Measurements from ENCODE around the gene TANGO2.
A peak's percentile ranks its signal among the peaks of the same experiment; 100 is the strongest.

TANGO2 gene

DNA sequence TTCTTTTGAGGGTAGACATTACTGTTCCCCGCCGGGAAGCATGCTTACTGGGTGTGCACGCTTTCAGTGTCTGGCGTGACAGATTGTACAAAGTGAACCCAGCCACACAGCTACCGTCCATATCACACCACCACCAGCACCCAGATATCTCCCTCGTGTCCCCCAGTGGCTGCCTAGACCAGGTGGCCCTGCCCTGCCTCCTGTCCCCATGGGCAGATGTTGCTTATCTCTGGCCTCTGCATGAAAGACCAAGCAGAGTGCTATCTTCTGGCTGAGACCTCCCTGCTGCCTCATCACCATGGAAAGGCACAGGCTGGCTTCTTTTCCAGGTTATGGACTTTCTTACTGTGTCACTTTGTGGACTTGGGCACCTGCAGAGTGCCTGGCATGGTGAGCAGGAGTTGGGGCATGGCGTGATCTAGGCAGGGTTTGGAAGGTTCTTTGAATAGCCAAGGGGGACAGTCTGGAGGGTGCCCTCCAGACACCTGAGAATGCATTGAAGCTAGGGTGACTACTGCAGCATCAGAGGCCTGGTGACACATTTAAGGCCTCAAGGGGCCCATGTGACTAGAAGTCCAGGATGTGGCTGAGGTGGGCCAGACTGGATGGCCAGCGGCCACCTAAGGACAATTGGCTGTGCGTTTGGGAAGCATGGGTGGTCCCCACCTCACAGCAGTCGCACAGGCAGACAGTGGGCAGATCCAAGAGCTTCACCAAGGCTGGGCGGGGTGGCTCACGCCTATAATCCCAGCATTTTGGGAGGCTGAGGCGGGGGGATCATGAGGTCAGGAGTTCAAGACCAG lies 4.7 kb downstream of the TANGO2 start:
- Histone ChIP-seq H3K27me3 (ENCODE audit: insufficient read depth, low read depth, severe bottlenecking) (no peaks in the 10 kb centered on the region), H3K36me3 (no peaks in the 10 kb centered on the region; the same call in 1 of the 2 replicates)
- DNase-seq = no peak

DNA sequence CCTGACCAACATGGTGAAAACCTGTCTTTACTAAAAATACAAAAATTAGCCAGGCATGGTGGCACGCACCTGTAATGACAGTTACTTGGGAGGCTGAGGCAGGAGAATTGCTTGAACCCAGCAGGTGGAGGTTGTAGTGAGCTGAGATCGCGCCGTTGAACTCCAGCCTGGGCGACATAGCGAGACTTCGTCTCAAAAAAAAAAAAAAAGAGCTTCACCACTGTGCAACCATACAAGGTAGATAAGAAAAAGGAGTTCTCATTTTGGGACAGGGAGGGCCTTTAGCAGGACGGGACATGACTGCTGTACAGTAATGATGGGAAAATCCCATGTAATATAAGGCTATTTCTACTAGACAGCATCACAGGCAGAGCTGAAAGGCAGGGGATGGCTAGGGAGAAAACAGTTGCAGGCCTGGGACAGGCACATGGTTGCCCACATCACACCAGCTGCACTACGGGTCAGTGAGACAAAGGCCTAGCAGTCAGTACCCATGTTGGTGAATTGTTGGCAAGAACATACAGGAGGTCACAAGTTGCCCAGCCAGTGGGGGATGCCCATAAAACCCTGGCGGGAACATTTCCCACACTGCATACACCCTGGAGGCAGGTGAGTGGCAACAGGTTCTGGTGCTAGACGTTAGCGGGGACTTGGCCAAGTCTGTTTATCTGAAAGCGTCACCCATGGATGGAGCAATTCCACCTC lies 5.4 kb downstream of the TANGO2 start:
- H3K4me3 ChIP-seq (ENCODE audit: low read depth, low read length) = no peak overlapping the region
- no peak for TF ChIP-seq CTCF (IDR thresholded peaks at IDR 0.05; ENCODE audit: low read depth, low read length)
- no peaks in the 10 kb centered on the region for H3K27me3 ChIP-seq (ENCODE audit: insufficient read depth, low read depth, severe bottlenecking)
- no peak for DNase-seq
- no peak overlapping the region for H3K27ac ChIP-seq
- H3K9me3 ChIP-seq (ENCODE audit: severe bottlenecking) = no peaks in the 10 kb centered on the region
- H3K36me3 ChIP-seq = no peaks in the 10 kb centered on the region; the same call in 1 of the 2 replicates

More for the DNA sequence above, 4.7 kb downstream of the TANGO2 start:
- no peaks in the 10 kb centered on the region for H3K9me3 ChIP-seq (ENCODE audit: severe bottlenecking)
- no peak overlapping the region for H3K27ac ChIP-seq
- H3K4me3 ChIP-seq (ENCODE audit: low read depth, low read length) = no peak overlapping the region
- no peak for TF ChIP-seq CTCF (IDR thresholded peaks at IDR 0.05; ENCODE audit: low read depth, low read length)

- H3K9me3 ChIP-seq (ENCODE audit: severe bottlenecking) = no peaks in the 10 kb centered on the region
- no peaks in the 10 kb centered on the region for H3K27me3 ChIP-seq (ENCODE audit: insufficient read depth, low read depth, severe bottlenecking)
- H3K36me3 ChIP-seq = no peaks in the 10 kb centered on the region; the same call in 1 of the 2 replicates
- H3K4me3 ChIP-seq (ENCODE audit: low read depth, low read length) = no peak overlapping the region
- TF ChIP-seq CTCF (IDR thresholded peaks at IDR 0.05; ENCODE audit: low read depth, low read length) = no peak
- H3K27ac ChIP-seq = no peak overlapping the region
- DNase-seq = no peak
Observed at GRCh38 chr22:20026996-20027601, 6.2 kb downstream of the TANGO2 start.

GRCh38 chr22:20027966-20028854 lies 7.3 kb downstream of the TANGO2 start:
- Histone ChIP-seq H3K27me3 (ENCODE audit: insufficient read depth, low read depth, severe bottlenecking) (no peaks in the 10 kb centered on the region), H3K27ac (no peak overlapping the region), H3K9me3 (ENCODE audit: severe bottlenecking) (no peaks in the 10 kb centered on the region), H3K36me3 (no peaks in the 10 kb centered on the region), H3K4me3 (ENCODE audit: low read depth, low read length) (no peak overlapping the region)
- no peak for DNase-seq
- TF ChIP-seq CTCF (IDR thresholded peaks at IDR 0.05; ENCODE audit: low read depth, low read length) = 0 out of 2 replicates have a peak, but pooled peaks have one; percentile 18

DNA sequence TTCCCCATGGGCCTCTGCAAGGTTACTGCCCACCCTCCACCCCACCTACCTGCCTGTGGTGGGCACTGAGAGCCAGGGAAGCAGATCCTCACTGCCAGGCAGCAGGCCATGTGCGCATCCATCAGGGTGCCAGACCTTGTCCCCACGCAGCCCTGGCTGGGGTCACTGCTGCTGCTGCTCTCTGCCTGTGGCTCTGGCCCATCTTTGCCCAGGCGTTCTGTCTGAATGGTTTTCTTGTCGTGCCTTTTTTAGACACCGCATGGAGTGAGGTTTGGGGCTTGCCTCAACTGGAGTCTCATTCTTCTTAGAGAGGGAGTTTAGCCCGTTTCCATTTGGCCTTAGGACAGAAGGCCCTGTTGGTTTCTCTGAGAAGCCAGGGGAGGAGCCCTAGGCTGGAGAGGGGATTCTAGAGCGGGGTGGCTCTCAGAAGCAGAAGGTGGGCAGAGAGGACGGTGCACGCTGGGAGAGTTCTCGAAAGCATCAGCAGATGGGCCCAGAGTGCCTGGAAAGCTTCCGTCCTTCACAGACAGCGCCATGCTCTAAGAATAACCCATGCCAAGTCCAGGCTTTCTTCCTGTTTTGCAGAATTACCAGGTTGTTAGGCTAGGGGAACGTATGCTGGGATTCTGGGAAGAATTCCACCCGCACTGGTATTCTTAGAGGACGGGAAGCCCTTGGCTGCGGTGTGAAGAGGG lies 8.1 kb downstream of the TANGO2 start:
- H3K27ac ChIP-seq = no peak overlapping the region
- no peaks in the 10 kb centered on the region for H3K36me3 ChIP-seq
- no peak overlapping the region for H3K4me3 ChIP-seq (ENCODE audit: low read depth, low read length)
- H3K9me3 ChIP-seq (ENCODE audit: severe bottlenecking) = no peaks in the 10 kb centered on the region
- TF ChIP-seq CTCF (IDR thresholded peaks at IDR 0.05; ENCODE audit: low read depth, low read length) = no peak
- no peaks in the 10 kb centered on the region for H3K27me3 ChIP-seq (ENCODE audit: insufficient read depth, low read depth, severe bottlenecking)
- DNase-seq = no peak
